CD8-positive, alpha-beta memory T cell (primary cell): Measurements from ENCODE around the gene TNFSF4. TPM values are rescaled to one million over a fixed set of nuclear protein-coding genes. Genes with fewer than 3 reads are reported as not detected.
A peak's percentile ranks its signal among the peaks of the same experiment; 100 is the strongest.

ENCODE experiments used
- CTCF ChIA-PET: fragments of 350-600 bp; sonication (Branson Sonifier 250); formaldehyde crosslinking; loops from one replicate; lab custom pipeline; 2021; ENCODE audit warnings: antibody characterized with exemption; lab: Charles Lee
- POLR2A ChIA-PET: fragments of 350-600 bp; sonication (Branson Sonifier 250); formaldehyde crosslinking; loops from one replicate; lab custom pipeline; 2021; ENCODE audit warnings: antibody characterized with exemption; lab: Charles Lee
- DNase-seq, 5 donors: peaks; one replicate each; pipeline versions ENCODE4 v3.0.0 to v3.0.0-alpha.2; 2020 to 2022; ENCODE audit warnings: mixed read lengths in 1 of 5
- H3K27ac ChIP-seq: one replicate; pipeline ENCODE4 v1.7.0; 2013; ENCODE audit warnings: low read depth, mild to moderate bottlenecking, low read length, moderate library complexity
- H3K27me3 ChIP-seq: 2 replicates; pipeline ENCODE4 v1.7.0; 2013; ENCODE audit warnings: low read length, mild to moderate bottlenecking; ENCODE audit not compliant: insufficient read depth, poor library complexity, severe bottlenecking
- H3K36me3 ChIP-seq: 2 replicates; pipeline ENCODE4 v1.7.0; 2013; ENCODE audit warnings: mild to moderate bottlenecking, low read length, moderate library complexity; ENCODE audit not compliant: insufficient read depth
- H3K4me1 ChIP-seq: 2 replicates; pipeline ENCODE4 v1.7.0; 2013; ENCODE audit warnings: mild to moderate bottlenecking, low read length, moderate library complexity; ENCODE audit not compliant: insufficient read depth
- H3K4me3 ChIP-seq: 2 replicates; pipeline ENCODE4 v1.7.0; 2013; ENCODE audit warnings: mild to moderate bottlenecking, low read length
- H3K9me3 ChIP-seq: 2 replicates; pipeline ENCODE4 v1.7.0; 2013; ENCODE audit warnings: mild to moderate bottlenecking, low read length
- H3K27ac Mint-ChIP-seq, 8 donors: one replicate each; pipeline ENCODE4 v1.8.0; 2020 to 2021; ENCODE audit warnings: mixed read lengths in 8 of 8, mild to moderate bottlenecking in 6 of 8, inconsistent platforms in 3 of 8, moderate library complexity in 3 of 8
- H3K27me3 Mint-ChIP-seq, 2 donors: one replicate each; pipeline ENCODE4 v1.8.0; 2020 to 2021; ENCODE audit warnings: mixed read lengths in 2 of 2, mild to moderate bottlenecking in 1 of 2, moderate library complexity in 1 of 2
- H3K36me3 Mint-ChIP-seq, 3 donors: one replicate each; pipeline ENCODE4 v1.8.0; 2020 to 2021; ENCODE audit warnings: mixed read lengths in 3 of 3, inconsistent platforms in 1 of 3, mild to moderate bottlenecking in 1 of 3
- H3K4me1 Mint-ChIP-seq, 3 donors: one replicate each; pipeline ENCODE4 v1.8.0; 2020 to 2021; ENCODE audit warnings: mixed read lengths in 3 of 3, inconsistent platforms in 1 of 3, mild to moderate bottlenecking in 1 of 3
- H3K4me3 Mint-ChIP-seq, 7 donors: one replicate each; pipeline ENCODE4 v1.8.0; 2020 to 2021; ENCODE audit warnings: mixed read lengths in 7 of 7, mild to moderate bottlenecking in 6 of 7, moderate library complexity in 4 of 7, inconsistent platforms in 2 of 7
- H3K9me3 Mint-ChIP-seq, 5 donors: one replicate each; pipeline ENCODE4 v1.8.0; 2020 to 2022; ENCODE audit warnings: mixed read lengths in 5 of 5, mild to moderate bottlenecking in 3 of 5, moderate library complexity in 2 of 5, inconsistent platforms in 1 of 5
- polyA plus RNA-seq: library from polyadenylated mRNA; unstranded; fragments of 300-500 nt; fragmentation: Illumina TruSeq; gene quantifications from one replicate; pipeline ENCODE4 v1.2.3, GENCODE V29; 2021
- total RNA-seq, 2 experiments: library from RNA; stranded (reverse); gene quantifications; one replicate each; pipeline ENCODE4 v1.2.3, GENCODE V29; 2021

The TNFSF4 gene
- total and polyA plus RNA-seq, 3 experiments from 2014 or later: 0.64 to 28.4 (median 27.7) TPM

GRCh38 chr1:173173388-173173787 is 33.7 kb downstream of the TNFSF4 start:
- H3K9me3 ChIP-seq: peaks cover 12% of the 10 kb centered on the region
- no peaks in the 10 kb centered on the region for H3K27me3 ChIP-seq
- CTCF ChIA-PET: no interaction called here
- Mint-ChIP-seq H3K4me1 (no peaks in the 10 kb centered on the region), H3K27ac (no peak overlapping the region), H3K4me3 (no peak overlapping the region), H3K27me3 (peaks cover 0 to 2% of the 10 kb centered on the region in 2 donors), H3K9me3 (peaks cover 26 to 53% (median 44%) of the 10 kb centered on the region in 5 donors), H3K36me3 (peaks cover 8 to 60% (median 8%) of the 10 kb centered on the region in 3 donors)
- no peaks in the 10 kb centered on the region for H3K36me3 ChIP-seq
- POLR2A ChIA-PET: no interaction called here
- no peak overlapping the region for H3K27ac ChIP-seq
- DNase-seq: no peak
- no peak overlapping the region for H3K4me3 ChIP-seq
- no peaks in the 10 kb centered on the region for H3K4me1 ChIP-seq

- peaks cover 7 to 59% (median 8%) of the 10 kb centered on the region in 3 donors for H3K36me3 Mint-ChIP-seq
- H3K27ac ChIP-seq: no peak overlapping the region
- ChIA-PET POLR2A (no interaction called here), CTCF (no interaction called here)
- no peaks in the 10 kb centered on the region for H3K4me1 ChIP-seq
- H3K36me3 ChIP-seq: no peaks in the 10 kb centered on the region
- no peaks in the 10 kb centered on the region for H3K27me3 ChIP-seq
- H3K9me3 Mint-ChIP-seq: peaks cover 26 to 50% (median 43%) of the 10 kb centered on the region in 5 donors
- H3K27me3 Mint-ChIP-seq: peaks cover 0 to 2% of the 10 kb centered on the region in 2 donors
- no peaks in the 10 kb centered on the region for H3K4me1 Mint-ChIP-seq
- peaks cover 12% of the 10 kb centered on the region for H3K9me3 ChIP-seq
- no peak overlapping the region for H3K27ac Mint-ChIP-seq
- no peak overlapping the region for H3K4me3 ChIP-seq
- H3K4me3 Mint-ChIP-seq: no peak overlapping the region
- DNase-seq: no peak
Observed at GRCh38 chr1:173171152-173171551, 36.0 kb downstream of the TNFSF4 start.

GRCh38 chr1:173168941-173169340 is 38.2 kb downstream of the TNFSF4 start:
- no peak overlapping the region for H3K4me3 Mint-ChIP-seq

GRCh38 chr1:173164686-173165085 is 42.4 kb downstream of the TNFSF4 start:
- H3K27ac ChIP-seq: no peak overlapping the region
- H3K4me3 ChIP-seq: no peak overlapping the region
- Mint-ChIP-seq H3K27ac (no peak overlapping the region), H3K4me3 (no peak overlapping the region), H3K9me3 (peaks cover 0 to 7% (median 0%) of the 10 kb centered on the region in 5 donors), H3K4me1 (peaks cover 4 to 13% (median 6%) of the 10 kb centered on the region in 3 donors), H3K27me3 (no peaks in the 10 kb centered on the region), H3K36me3 (peaks cover 0 to 15% (median 4%) of the 10 kb centered on the region in 3 donors)
- H3K9me3 ChIP-seq: no peaks in the 10 kb centered on the region
- no peaks in the 10 kb centered on the region for H3K27me3 ChIP-seq
- H3K36me3 ChIP-seq: no peaks in the 10 kb centered on the region
- ChIA-PET CTCF (no interaction called here), POLR2A (no interaction called here)
- H3K4me1 ChIP-seq: no peaks in the 10 kb centered on the region
- no peak for DNase-seq

More at GRCh38 chr1:173168941-173169340, 38.2 kb downstream of the TNFSF4 start:
- H3K4me1 ChIP-seq: no peaks in the 10 kb centered on the region
- H3K27me3 ChIP-seq: no peaks in the 10 kb centered on the region
- no peak for DNase-seq
- H3K36me3 Mint-ChIP-seq: peaks cover 4 to 42% (median 5%) of the 10 kb centered on the region in 3 donors
- no peaks in the 10 kb centered on the region for H3K4me1 Mint-ChIP-seq
- peaks cover 12% of the 10 kb centered on the region for H3K9me3 ChIP-seq
- ChIA-PET POLR2A (no interaction called here), CTCF (no interaction called here)
- H3K27me3 Mint-ChIP-seq: peaks cover 0 to 1% of the 10 kb centered on the region in 2 donors
- no peak overlapping the region for H3K27ac Mint-ChIP-seq
- no peak overlapping the region for H3K4me3 ChIP-seq
- H3K36me3 ChIP-seq: no peaks in the 10 kb centered on the region
- H3K27ac ChIP-seq: no peak overlapping the region
- peaks cover 21 to 35% (median 33%) of the 10 kb centered on the region in 5 donors for H3K9me3 Mint-ChIP-seq

GRCh38 chr1:173164178-173164577 is 43.0 kb downstream of the TNFSF4 start:
- peaks cover 4 to 13% (median 6%) of the 10 kb centered on the region in 3 donors for H3K4me1 Mint-ChIP-seq
- H3K27me3 Mint-ChIP-seq: no peaks in the 10 kb centered on the region
- CTCF ChIA-PET: no interaction called here

GRCh38 chr1:173163222-173163621 is 43.9 kb downstream of the TNFSF4 start:
- CTCF ChIA-PET: no interaction called here

More at GRCh38 chr1:173164178-173164577, 43.0 kb downstream of the TNFSF4 start:
- POLR2A ChIA-PET: no interaction called here
- Mint-ChIP-seq H3K4me3 (no peak overlapping the region), H3K36me3 (peaks cover 0 to 10% (median 2%) of the 10 kb centered on the region in 3 donors), H3K27ac (no peak overlapping the region), H3K9me3 (peaks cover 0 to 3% (median 0%) of the 10 kb centered on the region in 5 donors)
- H3K9me3 ChIP-seq: no peaks in the 10 kb centered on the region
- no peak for DNase-seq
- H3K27me3 ChIP-seq: no peaks in the 10 kb centered on the region
- H3K4me3 ChIP-seq: no peak overlapping the region
- H3K4me1 ChIP-seq: no peaks in the 10 kb centered on the region
- H3K27ac ChIP-seq: no peak overlapping the region
- H3K36me3 ChIP-seq: no peaks in the 10 kb centered on the region

GRCh38 chr1:173162601-173163000 is 44.5 kb downstream of the TNFSF4 start:
- no peak for DNase-seq
- no peaks in the 10 kb centered on the region for H3K9me3 Mint-ChIP-seq
- ChIA-PET POLR2A (no interaction called here), CTCF (no interaction called here)
- Histone ChIP-seq H3K9me3 (no peaks in the 10 kb centered on the region), H3K36me3 (no peaks in the 10 kb centered on the region), H3K4me3 (no peak overlapping the region), H3K4me1 (no peaks in the 10 kb centered on the region), H3K27ac (no peak overlapping the region), H3K27me3 (no peaks in the 10 kb centered on the region)
- no peaks in the 10 kb centered on the region for H3K27me3 Mint-ChIP-seq
- peaks cover 4 to 13% (median 6%) of the 10 kb centered on the region in 3 donors for H3K4me1 Mint-ChIP-seq
- H3K36me3 Mint-ChIP-seq: peaks cover 0 to 1% (median under 1%) of the 10 kb centered on the region in 3 donors
- no peak overlapping the region for H3K27ac Mint-ChIP-seq
- H3K4me3 Mint-ChIP-seq: no peak overlapping the region

More at GRCh38 chr1:173163222-173163621, 43.9 kb downstream of the TNFSF4 start:
- Mint-ChIP-seq H3K9me3 (no peaks in the 10 kb centered on the region), H3K27ac (no peak overlapping the region), H3K4me3 (no peak overlapping the region), H3K27me3 (no peaks in the 10 kb centered on the region), H3K36me3 (peaks cover 0 to 5% (median 2%) of the 10 kb centered on the region in 3 donors), H3K4me1 (peaks cover 4 to 13% (median 6%) of the 10 kb centered on the region in 3 donors)
- no peak for DNase-seq
- no peak overlapping the region for H3K4me3 ChIP-seq
- H3K4me1 ChIP-seq: no peaks in the 10 kb centered on the region
- POLR2A ChIA-PET: no interaction called here
- no peak overlapping the region for H3K27ac ChIP-seq
- H3K36me3 ChIP-seq: no peaks in the 10 kb centered on the region
- H3K9me3 ChIP-seq: no peaks in the 10 kb centered on the region
- H3K27me3 ChIP-seq: no peaks in the 10 kb centered on the region

- H3K36me3 ChIP-seq: no peaks in the 10 kb centered on the region
- H3K9me3 ChIP-seq: no peaks in the 10 kb centered on the region
- CTCF ChIA-PET: no interaction called here
- H3K27me3 ChIP-seq: no peaks in the 10 kb centered on the region
- H3K4me3 Mint-ChIP-seq: no peak overlapping the region
- no peaks in the 10 kb centered on the region for H3K27me3 Mint-ChIP-seq
- H3K27ac Mint-ChIP-seq: peak overlapping the region in 1 of 8 donors; percentile 10
- H3K36me3 Mint-ChIP-seq: peaks cover 0 to 6% (median 3%) of the 10 kb centered on the region in 3 donors
- no peak overlapping the region for H3K4me3 ChIP-seq
- peaks cover 4 to 13% (median 6%) of the 10 kb centered on the region in 3 donors for H3K4me1 Mint-ChIP-seq
- no peak overlapping the region for H3K27ac ChIP-seq
- peaks cover 0 to 4% (median 2%) of the 10 kb centered on the region in 5 donors for H3K9me3 Mint-ChIP-seq
- no peaks in the 10 kb centered on the region for H3K4me1 ChIP-seq
- POLR2A ChIA-PET: no interaction called here
- no peak for DNase-seq
Observed at GRCh38 chr1:173161510-173162221, 45.5 kb downstream of the TNFSF4 start.
